Esophagus squamous epithelium (tissue), 4 donors: ENCODE results near the gene RAPGEF4.

ENCODE experiments used
- POLR2A ChIP-seq, 4 donors: fragments of 450-650 bp; IDR thresholded peaks; one replicate each; pipeline ENCODE4 v1.6.1; 2017; ENCODE audit warnings: antibody characterized with exemption in 4 of 4, mild to moderate bottlenecking in 4 of 4, moderate library complexity in 3 of 4
- TF ChIP-seq, protein P1 (sequence below), 6 experiments: fragments of 450-650 bp in 4 of 6; fragments of 200-600 bp in 2 of 6; sonication (generic) in 2 of 6; IDR thresholded peaks; one replicate each; pipeline ENCODE4 v1.5.1; 2016 to 2019; ENCODE audit warnings: antibody characterized with exemption in 6 of 6, mild to moderate bottlenecking in 4 of 6, moderate library complexity in 4 of 6

DNA sequence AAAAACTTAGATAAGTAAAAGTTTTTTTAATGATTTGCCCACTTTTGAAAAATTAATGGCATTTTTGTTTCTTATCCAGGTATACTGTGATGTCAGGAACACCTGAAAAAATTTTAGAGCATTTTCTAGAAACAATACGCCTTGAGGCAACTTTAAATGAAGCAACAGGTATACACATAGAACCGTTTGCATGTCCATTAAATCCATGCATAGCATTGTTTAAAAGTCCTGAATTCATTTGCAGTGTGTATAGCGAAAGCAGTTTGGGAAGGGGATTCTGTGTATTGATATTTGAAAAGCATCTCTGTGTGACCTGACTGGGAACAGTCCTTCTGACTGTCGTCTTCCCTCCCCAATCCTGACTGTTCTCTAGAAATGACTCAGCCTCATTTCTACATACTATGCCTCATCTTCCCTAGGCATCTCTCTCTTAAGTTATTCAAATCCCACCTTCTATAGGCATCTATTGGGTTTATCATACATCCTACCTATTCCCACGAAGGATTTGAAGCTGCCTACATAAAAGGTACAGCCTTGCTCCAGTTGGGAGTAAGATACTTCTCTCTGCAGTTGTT, 260.8 kb downstream of the RAPGEF4 start:
- TF ChIP-seq, protein P1, sequence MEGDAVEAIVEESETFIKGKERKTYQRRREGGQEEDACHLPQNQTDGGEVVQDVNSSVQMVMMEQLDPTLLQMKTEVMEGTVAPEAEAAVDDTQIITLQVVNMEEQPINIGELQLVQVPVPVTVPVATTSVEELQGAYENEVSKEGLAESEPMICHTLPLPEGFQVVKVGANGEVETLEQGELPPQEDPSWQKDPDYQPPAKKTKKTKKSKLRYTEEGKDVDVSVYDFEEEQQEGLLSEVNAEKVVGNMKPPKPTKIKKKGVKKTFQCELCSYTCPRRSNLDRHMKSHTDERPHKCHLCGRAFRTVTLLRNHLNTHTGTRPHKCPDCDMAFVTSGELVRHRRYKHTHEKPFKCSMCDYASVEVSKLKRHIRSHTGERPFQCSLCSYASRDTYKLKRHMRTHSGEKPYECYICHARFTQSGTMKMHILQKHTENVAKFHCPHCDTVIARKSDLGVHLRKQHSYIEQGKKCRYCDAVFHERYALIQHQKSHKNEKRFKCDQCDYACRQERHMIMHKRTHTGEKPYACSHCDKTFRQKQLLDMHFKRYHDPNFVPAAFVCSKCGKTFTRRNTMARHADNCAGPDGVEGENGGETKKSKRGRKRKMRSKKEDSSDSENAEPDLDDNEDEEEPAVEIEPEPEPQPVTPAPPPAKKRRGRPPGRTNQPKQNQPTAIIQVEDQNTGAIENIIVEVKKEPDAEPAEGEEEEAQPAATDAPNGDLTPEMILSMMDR (IDR thresholded peaks at IDR 0.05), result no peak
- no peak for TF ChIP-seq POLR2A (IDR thresholded peaks at IDR 0.05)
